Measurements from ENCODE around the gene DNAH1. TPM values are rescaled to one million over a fixed set of nuclear protein-coding genes. Genes with fewer than 3 reads are reported as not detected.

Gene DNAH1
- total and polyA plus RNA-seq, 2 experiments from 2014 or later = 0.81 to 1.8 TPM

GRCh38 chr3:52347716-52348635, 31.9 kb downstream of the DNAH1 start:
- Histone ChIP-seq H3F3A (replicated peaks; ENCODE audit: low read depth) (no peaks in the 10 kb centered on the region), H3K27me3 (ENCODE audit: insufficient read depth) (no peaks in the 10 kb centered on the region), H3K4me1 (ENCODE audit: insufficient read depth) (no peaks in the 10 kb centered on the region), H2AFZ (no peak overlapping the region), H3K9me2 (ENCODE audit: insufficient read depth) (no peaks in the 10 kb centered on the region), H3K79me2 (replicated peaks; ENCODE audit: insufficient read depth) (no peaks in the 10 kb centered on the region), H3K4me3 (no peak overlapping the region), H3K4me2 (no peak overlapping the region), H3K36me3 (ENCODE audit: insufficient read depth) (no peaks in the 10 kb centered on the region), H4K20me1 (replicated peaks; ENCODE audit: insufficient read depth) (no peaks in the 10 kb centered on the region), H3K27ac (ENCODE audit: low read depth) (no peak overlapping the region)
- H3K9me3 Mint-ChIP-seq = no peaks in the 10 kb centered on the region
- peaks cover 11% of the 10 kb centered on the region for H3K27me3 Mint-ChIP-seq (ENCODE audit: insufficient read depth, low read depth, poor library complexity)
- ATAC-seq (no peak), DNase-seq (ENCODE audit: low spot score) (no peak)
- TF ChIP-seq CREB1 (CRISPR knock-in tag; IDR thresholded peaks at IDR 0.05; ENCODE audit: low read depth) = no peak
- no peak for TF ChIP-seq NANOG (IDR thresholded peaks at IDR 0.05; ENCODE audit: borderline replicate concordance)
- TF ChIP-seq POLR2AphosphoS5 (IDR thresholded peaks at IDR 0.05; ENCODE audit: low read depth) = no peak
- TF ChIP-seq REST (IDR thresholded peaks at IDR 0.05; ENCODE audit: unreplicated experiment) = no peak
- TF ChIP-seq ZNF331 (CRISPR knock-in tag; IDR thresholded peaks at IDR 0.05; ENCODE audit: low read depth) = no peak
- TF ChIP-seq ETS1 (IDR thresholded peaks at IDR 0.05) = no peak
- no peak for TF ChIP-seq JUNB (IDR thresholded peaks at IDR 0.05; ENCODE audit: unreplicated experiment)
- no peak for TF ChIP-seq ZNF114 (CRISPR knock-in tag; IDR thresholded peaks at IDR 0.05)
- no peak for TF ChIP-seq EZH2 (IDR thresholded peaks at IDR 0.05; ENCODE audit: low read depth, unreplicated experiment)
- H3K36me3 Mint-ChIP-seq (ENCODE audit: low read depth) = no peaks in the 10 kb centered on the region
- no peak overlapping the region for H3K27ac Mint-ChIP-seq
- no peaks in the 10 kb centered on the region for H3K4me1 Mint-ChIP-seq
- H3K4me3 Mint-ChIP-seq = no peak overlapping the region

GRCh38 chr3:52349131-52349530, 33.0 kb downstream of the DNAH1 start:
- ATAC-seq (no peak), DNase-seq (ENCODE audit: low spot score) (no peak)
- Mint-ChIP-seq H3K4me3 (no peak overlapping the region), H3K27ac (no peak overlapping the region), H3K36me3 (ENCODE audit: low read depth) (no peaks in the 10 kb centered on the region), H3K27me3 (ENCODE audit: insufficient read depth, low read depth, poor library complexity) (peaks cover 7% of the 10 kb centered on the region), H3K4me1 (no peaks in the 10 kb centered on the region), H3K9me3 (no peaks in the 10 kb centered on the region)
- H2AFZ ChIP-seq = no peak overlapping the region
- H4K20me1 ChIP-seq (replicated peaks; ENCODE audit: insufficient read depth) = no peaks in the 10 kb centered on the region
- no peaks in the 10 kb centered on the region for H3K36me3 ChIP-seq (ENCODE audit: insufficient read depth)
- H3K4me1 ChIP-seq (ENCODE audit: insufficient read depth) = no peaks in the 10 kb centered on the region
- H3K4me2 ChIP-seq = no peak overlapping the region
- H3K4me3 ChIP-seq = no peak overlapping the region
- no peaks in the 10 kb centered on the region for H3K79me2 ChIP-seq (replicated peaks; ENCODE audit: insufficient read depth)
- no peaks in the 10 kb centered on the region for H3K9me2 ChIP-seq (ENCODE audit: insufficient read depth)
- H3K27me3 ChIP-seq (ENCODE audit: insufficient read depth) = no peaks in the 10 kb centered on the region
- no peaks in the 10 kb centered on the region for H3F3A ChIP-seq (replicated peaks; ENCODE audit: low read depth)
- H3K27ac ChIP-seq (ENCODE audit: low read depth) = no peak overlapping the region
- no peak for TF ChIP-seq STAT1 (IDR thresholded peaks at IDR 0.05; ENCODE audit: unreplicated experiment)
- no peak for TF ChIP-seq JUNB (IDR thresholded peaks at IDR 0.05; ENCODE audit: unreplicated experiment)
- TF ChIP-seq REST (IDR thresholded peaks at IDR 0.05; ENCODE audit: unreplicated experiment) = no peak

Data from GM23338 (cell line).